Lower lobe of right lung (tissue), 2 donors: Measurements from ENCODE around the gene CDC42SE2. TPM values are rescaled to one million over a fixed set of nuclear protein-coding genes. Genes with fewer than 3 reads are reported as not detected.

ENCODE experiments used
- ATAC-seq, 2 donors: fragments of 200-7000 bp; cut with Tn5 transposase; one replicate each; pipeline ENCODE4 v1.9.1; 2020 to 2022; ENCODE audit warnings: mild to moderate bottlenecking in 2 of 2, moderate library complexity in 2 of 2
- DNase-seq: peaks from one replicate; pipeline ENCODE4 v3.0.0-alpha.2; 2020
- H3K27ac ChIP-seq: fragments of 200-600 bp; one replicate; pipeline ENCODE4 v1.8.0; 2022
- H3K27me3 ChIP-seq: fragments of 200-600 bp; one replicate; pipeline ENCODE4 v1.8.0; 2022; ENCODE audit warnings: low read depth
- H3K36me3 ChIP-seq: fragments of 200-600 bp; one replicate; pipeline ENCODE4 v1.8.0; 2022; ENCODE audit warnings: mild to moderate bottlenecking
- H3K4me1 ChIP-seq: fragments of 200-600 bp; one replicate; pipeline ENCODE4 v1.8.0; 2022
- H3K4me3 ChIP-seq: fragments of 200-600 bp; one replicate; pipeline ENCODE4 v1.8.0; 2022; ENCODE audit warnings: mild to moderate bottlenecking
- H3K9me3 ChIP-seq: fragments of 200-600 bp; one replicate; pipeline ENCODE4 v1.8.0; 2022
- CTCF ChIP-seq: fragments of 200-600 bp; IDR thresholded peaks from one replicate; pipeline ENCODE4 v1.8.0; 2022; ENCODE audit warnings: antibody characterized with exemption, mild to moderate bottlenecking
- intact Hi-C: fragments of 100-400 bp; cut with DNase I; formaldehyde crosslinking; loops from one replicate; pipeline ENCODE4 v1.11.0; 2022
- total RNA-seq: library from RNA; stranded (reverse); fragmentation: NEBNext Ultra II Directional; extraction: Animal tissue kit (Norgen Biotek cat#: 25700); gene quantifications from one replicate; pipeline ENCODE4 v1.2.1, GENCODE V29; 2021
- donor health status: DM: no; HTN: yes; CAD: no; lungs with severe emphysema.

Gene CDC42SE2
- total RNA-seq, 1 donor from 2014 or later = 38.7 TPM

DNA sequence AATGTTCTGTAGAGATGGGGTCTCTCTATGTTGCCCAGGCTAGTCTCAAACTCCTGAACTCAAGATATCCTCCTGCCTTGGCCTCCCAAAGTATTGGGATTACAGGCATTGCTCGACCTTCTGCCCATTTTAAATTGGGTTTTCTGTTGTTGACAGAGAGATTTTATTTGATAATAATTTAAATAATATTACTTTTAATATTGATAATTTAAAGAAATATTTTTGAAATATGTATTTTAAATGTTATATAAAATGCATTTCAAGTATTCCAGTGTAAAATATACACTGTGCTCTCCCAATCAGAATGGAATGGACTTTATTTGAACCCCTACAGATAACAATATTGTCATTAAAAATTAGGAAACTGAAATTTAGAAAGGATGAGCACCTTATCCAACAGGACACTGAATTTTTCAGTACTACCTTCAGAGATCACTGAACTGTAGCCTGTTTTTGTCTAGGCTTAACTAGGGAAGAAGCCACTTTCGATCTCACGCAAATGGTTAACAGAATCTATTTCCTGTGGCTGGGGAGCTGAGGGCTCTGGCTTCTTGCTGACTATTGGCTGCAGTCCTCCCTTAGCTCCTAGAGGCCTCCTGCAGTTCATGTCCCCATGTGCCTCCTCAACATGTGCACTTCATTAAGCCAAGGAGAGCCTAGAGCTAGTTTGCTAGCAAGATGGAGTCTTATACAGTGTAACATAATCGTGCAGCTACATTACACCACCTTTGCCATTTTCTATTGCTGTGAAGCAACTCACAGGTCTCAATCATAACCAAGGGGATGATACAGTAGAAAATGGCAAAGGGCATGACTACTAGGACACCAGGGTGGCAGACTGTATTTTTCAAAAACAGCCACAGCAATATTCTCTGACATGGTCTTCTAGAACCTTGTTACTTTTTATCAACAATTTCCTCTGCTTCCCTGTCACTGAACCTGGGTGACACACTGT is 150.0 kb downstream of the CDC42SE2 start:
- intact Hi-C loops = no loop called here
- no peak overlapping the region for H3K27ac ChIP-seq
- H3K27me3 ChIP-seq = no peaks in the 10 kb centered on the region
- H3K9me3 ChIP-seq = no peaks in the 10 kb centered on the region
- H3K36me3 ChIP-seq = no peaks in the 10 kb centered on the region
- ATAC-seq (no peak), DNase-seq (no peak)
- no peak for TF ChIP-seq CTCF
- no peak overlapping the region for H3K4me3 ChIP-seq
- H3K4me1 ChIP-seq = no peaks in the 10 kb centered on the region

DNA sequence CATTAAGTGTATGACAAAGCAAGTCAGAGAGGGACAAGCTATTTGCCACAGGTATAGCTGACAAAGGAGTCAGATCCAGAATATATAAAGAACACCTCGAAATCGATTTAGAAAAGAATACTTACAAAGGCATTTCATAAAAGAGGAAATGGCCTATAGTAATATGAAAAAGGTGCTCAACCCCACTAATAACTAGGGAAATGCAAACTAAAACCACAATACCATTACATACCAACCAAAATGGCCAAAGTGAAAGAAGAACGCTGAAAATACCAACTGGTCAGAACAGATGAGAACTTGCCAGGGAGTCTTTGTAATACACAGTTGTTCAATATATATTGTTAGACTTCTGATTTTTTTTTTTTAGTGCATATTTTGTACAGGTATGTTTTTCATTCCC is 152.9 kb downstream of the CDC42SE2 start:
- no peaks in the 10 kb centered on the region for H3K9me3 ChIP-seq
- H3K4me1 ChIP-seq = no peaks in the 10 kb centered on the region
- peaks cover 2% of the 10 kb centered on the region for H3K36me3 ChIP-seq
- ATAC-seq (no peak), DNase-seq (no peak)
- no peak overlapping the region for H3K4me3 ChIP-seq
- H3K27me3 ChIP-seq = no peaks in the 10 kb centered on the region
- no peak for TF ChIP-seq CTCF
- no peak overlapping the region for H3K27ac ChIP-seq
- intact Hi-C loops = no loop called here

GRCh38 chr5:131417240-131417869 is 153.5 kb downstream of the CDC42SE2 start:
- Histone ChIP-seq H3K36me3 (peaks cover 7% of the 10 kb centered on the region), H3K27ac (no peak overlapping the region), H3K9me3 (no peaks in the 10 kb centered on the region), H3K27me3 (no peaks in the 10 kb centered on the region), H3K4me1 (no peaks in the 10 kb centered on the region), H3K4me3 (no peak overlapping the region)
- ATAC-seq (peak; percentile 68 to 75), DNase-seq (peak; percentile 80)
- intact Hi-C loops = no loop called here
- TF ChIP-seq CTCF = peak; percentile 85

- H3K4me1 ChIP-seq = no peaks in the 10 kb centered on the region
- intact Hi-C loops = no loop called here
- H3K36me3 ChIP-seq = peaks cover 15% of the 10 kb centered on the region
- DNase-seq (no peak), ATAC-seq (no peak)
- no peaks in the 10 kb centered on the region for H3K27me3 ChIP-seq
- no peaks in the 10 kb centered on the region for H3K9me3 ChIP-seq
- H3K27ac ChIP-seq = no peak overlapping the region
- no peak for TF ChIP-seq CTCF
- no peak overlapping the region for H3K4me3 ChIP-seq
Measured at GRCh38 chr5:131418846-131419245, 155.0 kb downstream of the CDC42SE2 start.

DNA sequence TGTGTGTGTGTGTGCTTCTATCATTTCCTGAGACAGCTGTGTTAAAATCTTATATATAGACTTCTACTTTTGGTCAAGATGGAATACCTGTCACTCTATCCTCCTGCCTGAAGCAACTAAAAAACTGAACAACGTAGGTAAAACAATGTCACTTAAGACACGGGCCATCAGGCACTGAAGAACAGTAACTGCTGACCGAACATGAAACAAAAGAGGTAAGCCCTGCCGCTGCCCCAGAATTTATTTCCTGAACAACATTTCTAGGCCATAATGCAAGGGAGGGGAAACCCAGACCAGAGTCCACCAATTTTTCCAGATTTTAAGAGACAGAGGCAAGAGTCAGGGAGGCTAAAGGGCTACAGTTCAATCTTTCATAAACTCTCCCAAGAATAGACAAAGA is 156.0 kb downstream of the CDC42SE2 start:
- Histone ChIP-seq H3K9me3 (no peaks in the 10 kb centered on the region), H3K4me3 (no peak overlapping the region), H3K27ac (no peak overlapping the region), H3K4me1 (no peaks in the 10 kb centered on the region), H3K36me3 (peaks cover 15% of the 10 kb centered on the region), H3K27me3 (no peaks in the 10 kb centered on the region)
- intact Hi-C loops = no loop called here
- ATAC-seq (no peak), DNase-seq (no peak)
- TF ChIP-seq CTCF = no peak
